Stimulated activated CD8-positive, alpha-beta memory T cell treated with anti-CD3 and anti-CD28 coated beads, Interleukin-7, amount 100 ng/mL, for 48 hours (primary cell): ENCODE results near the gene MEGF11.

Source experiments
- DNase-seq, 2 donors: peaks; one replicate each; pipeline ENCODE4 v3.0.0-alpha.2; 2020; ENCODE audit warnings: low read depth in 1 of 2; ENCODE audit errors: extremely low read depth in 1 of 2

The MEGF11 gene

DNA sequence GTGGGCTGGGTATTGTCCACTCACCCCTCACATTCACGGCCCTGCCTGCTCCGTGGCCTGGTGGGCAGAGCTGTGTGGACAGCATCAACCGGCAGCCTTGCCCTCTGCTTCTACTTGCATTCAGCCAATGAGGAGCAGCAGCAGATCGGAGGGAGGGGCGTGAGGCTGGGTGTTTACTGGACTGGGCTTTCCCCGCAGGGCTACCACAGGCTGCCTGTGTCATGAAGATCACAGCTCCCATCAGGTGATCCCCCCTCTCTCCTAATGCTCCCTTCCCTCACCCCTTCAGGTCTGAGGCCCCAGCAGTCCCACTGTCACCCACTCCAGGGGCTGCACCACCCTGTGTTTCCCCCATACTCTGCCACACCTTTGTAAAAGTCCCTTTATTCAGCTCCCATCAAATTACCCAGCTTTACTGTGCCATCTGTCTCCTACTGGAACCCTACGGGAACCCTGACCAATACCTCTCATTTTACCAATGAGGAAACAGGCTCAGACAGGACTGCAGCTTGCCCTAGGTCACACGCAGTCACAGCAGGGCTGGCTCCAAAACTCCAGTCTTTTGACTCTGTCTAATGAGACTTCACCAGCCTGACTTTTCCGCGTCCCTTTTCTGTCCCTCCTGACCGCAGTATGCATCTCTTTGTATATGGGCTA, 81.1 kb downstream of the MEGF11 start:
- no peak for DNase-seq

DNA sequence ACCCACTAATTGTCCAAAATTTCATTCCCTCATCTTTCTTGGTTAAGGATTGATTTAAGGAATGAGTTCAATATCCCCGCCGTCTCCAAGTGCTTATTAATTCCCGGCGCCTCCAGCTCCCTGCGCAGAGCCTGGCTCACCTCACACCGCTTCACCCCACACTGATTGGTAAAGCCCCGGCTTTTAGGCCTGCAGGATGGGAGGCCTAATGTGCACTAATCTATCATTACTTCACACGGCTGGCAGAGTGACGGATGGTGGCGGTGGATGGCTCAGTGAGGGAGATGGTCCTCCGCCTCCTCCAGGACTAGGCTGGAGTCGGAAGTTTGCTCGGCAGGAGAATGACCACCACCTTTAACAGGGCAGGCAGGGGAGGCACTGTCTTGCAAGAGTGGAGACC, 81.7 kb downstream of the MEGF11 start:
- no peak for DNase-seq

DNA sequence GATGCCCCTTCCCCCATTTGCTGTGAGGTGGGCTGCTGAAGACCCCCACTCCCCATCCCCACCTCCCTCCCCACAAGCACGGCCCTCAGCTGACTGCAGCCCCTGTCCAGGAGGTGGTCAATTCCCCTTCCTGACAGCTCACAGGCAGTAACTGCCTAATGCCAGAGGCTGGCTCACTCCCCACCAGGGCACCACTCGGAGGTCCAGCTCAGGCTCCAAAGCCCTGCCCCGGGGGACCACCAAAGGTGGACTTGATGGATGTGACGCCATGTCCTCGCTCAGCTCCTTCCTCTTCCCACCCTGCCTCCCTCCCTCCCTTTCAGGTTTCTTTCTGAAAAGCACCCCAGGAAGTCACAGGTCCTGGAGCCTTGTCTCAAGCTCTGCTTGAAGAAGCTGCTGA, 82.8 kb downstream of the MEGF11 start:
- no peak for DNase-seq

GRCh38 chr15:66170042-66170441, 83.5 kb downstream of the MEGF11 start:
- no peak for DNase-seq

DNA sequence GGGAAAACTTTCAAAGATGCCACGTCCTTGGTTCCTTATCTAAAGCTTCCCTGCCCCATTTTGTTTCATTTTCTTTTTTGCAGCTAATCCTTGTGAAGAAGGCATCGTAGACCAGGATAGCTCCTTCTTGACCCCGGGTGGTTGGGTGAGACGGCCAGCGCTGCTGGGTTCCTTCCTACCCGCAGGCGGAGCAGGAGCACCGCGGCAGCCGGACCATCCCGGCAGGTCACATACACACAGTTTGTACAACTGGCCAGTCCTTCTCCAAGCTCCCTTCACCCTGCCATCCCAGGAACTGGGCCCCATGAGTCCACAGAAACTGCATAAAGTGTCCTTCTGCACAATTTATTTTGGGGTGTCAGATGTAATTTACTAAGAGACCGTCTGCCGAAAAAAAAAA, 83.9 kb downstream of the MEGF11 start:
- no peak for DNase-seq

DNA sequence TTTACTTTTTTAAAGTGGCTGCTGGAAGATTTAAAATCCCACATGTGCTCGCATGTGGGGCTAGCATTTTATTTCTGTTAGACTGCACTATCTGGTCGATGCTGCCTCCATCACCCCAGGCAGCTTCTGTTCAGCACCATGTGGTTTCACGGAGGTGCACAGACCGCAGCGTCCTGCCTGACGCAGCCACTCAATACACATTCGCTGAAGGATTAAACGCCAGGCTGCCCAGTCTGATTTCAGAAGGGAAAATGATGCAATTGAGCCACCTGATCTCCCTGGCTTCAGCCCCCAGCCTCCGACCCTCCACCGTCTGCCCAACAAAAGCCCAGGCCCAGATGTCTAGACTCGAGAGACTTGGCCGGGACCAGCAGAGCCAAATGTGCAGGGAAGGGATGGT, 84.5 kb downstream of the MEGF11 start:
- no peak for DNase-seq

DNA sequence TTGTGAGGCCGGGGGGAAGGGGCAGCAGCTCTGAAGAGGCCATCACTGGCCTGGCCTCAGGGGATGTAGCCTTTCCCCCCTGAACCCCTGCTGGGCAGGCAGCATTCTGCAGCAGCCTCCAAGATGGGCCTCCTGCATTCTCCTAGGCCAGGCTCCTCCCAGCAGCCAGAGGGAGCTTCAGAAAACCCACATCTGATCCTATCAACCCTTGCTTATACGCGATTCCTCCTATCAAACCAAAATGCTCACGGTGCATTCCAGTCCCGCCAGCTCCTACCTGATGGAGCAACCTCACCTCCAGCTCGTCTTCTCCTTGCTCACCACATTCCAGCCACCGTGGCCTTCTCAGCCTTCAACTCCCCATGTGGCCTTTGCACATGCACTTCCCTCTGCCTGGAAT, 85.7 kb downstream of the MEGF11 start:
- no peak for DNase-seq

- DNase-seq = no peak
Observed at GRCh38 chr15:66165856-66166255, 87.7 kb downstream of the MEGF11 start.

- DNase-seq = no peak
Observed at GRCh38 chr15:66164788-66165187, 88.8 kb downstream of the MEGF11 start.

- DNase-seq = no peak
Observed at GRCh38 chr15:66163553-66163952, 90.0 kb downstream of the MEGF11 start.

DNA sequence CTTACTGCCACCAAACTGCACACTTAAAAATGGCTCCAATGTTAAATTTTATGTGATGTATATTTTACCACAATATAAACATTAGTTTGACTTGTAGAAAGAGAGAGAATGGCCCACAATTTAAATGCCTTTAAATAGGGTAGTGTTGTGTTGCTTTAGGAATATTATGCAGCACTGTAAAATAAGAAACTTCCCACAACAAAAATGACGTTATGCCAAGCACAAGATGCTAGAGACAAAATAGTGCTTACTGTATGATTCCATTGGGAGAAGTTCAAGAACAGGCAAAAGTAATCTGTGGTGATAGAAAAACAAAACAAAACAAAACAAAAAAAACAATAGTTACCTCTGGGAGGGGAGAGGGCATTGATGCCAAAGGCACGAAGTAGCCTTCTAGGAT, 91.3 kb downstream of the MEGF11 start:
- DNase-seq = no peak

DNA sequence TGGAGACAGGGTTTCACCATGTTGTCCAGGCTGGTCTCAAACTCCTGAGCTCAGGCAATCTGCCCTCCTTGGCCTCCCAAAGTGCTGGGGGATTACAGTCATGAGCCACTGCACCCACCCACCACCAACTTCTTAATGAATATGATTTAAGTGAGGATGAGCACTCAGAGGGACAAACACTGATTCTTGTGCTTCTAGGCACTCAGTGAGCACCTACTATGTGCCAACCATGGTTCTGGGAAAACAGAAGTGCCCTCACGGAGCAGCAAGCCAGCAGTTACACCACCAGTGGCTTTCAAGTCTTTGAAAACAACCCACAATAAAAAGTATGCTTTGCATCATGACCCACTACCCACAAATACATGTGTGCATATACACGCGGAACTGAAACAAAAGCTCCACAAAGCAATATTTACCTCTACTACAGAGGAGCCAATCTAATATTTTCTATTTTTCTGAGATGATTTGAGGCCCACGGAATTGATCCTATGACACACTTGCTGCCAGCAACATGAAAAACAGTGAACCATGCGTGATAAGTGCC, 91.9 kb downstream of the MEGF11 start:
- no peak for DNase-seq

DNA sequence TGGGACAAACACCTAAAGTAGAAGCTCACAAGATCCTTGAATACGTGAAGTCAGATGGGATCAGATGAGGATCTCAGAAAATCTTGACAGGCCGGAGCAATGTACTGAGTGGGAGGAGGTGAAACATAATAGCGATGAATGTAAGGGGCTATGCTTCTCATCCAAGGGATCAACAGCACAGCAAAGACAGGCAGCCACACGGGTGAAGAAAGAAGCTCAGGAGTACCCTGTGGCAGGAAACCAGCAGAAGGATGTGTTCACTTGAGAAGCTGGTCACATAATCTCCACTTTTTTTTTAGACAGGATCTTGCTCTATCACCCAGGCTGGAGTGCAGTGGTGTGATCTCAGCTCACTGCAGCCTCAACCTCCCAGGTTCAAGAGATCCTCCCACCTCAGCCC, 92.4 kb downstream of the MEGF11 start:
- DNase-seq = no peak

GRCh38 chr15:66157507-66157906, 96.0 kb downstream of the MEGF11 start:
- no peak for DNase-seq

GRCh38 chr15:66156310-66156975, 97.1 kb downstream of the MEGF11 start:
- DNase-seq = no peak

- DNase-seq = no peak
Observed at GRCh38 chr15:66155065-66155464, 98.5 kb downstream of the MEGF11 start.

- DNase-seq = no peak
Observed at GRCh38 chr15:66154581-66154980, 99.0 kb downstream of the MEGF11 start.

DNA sequence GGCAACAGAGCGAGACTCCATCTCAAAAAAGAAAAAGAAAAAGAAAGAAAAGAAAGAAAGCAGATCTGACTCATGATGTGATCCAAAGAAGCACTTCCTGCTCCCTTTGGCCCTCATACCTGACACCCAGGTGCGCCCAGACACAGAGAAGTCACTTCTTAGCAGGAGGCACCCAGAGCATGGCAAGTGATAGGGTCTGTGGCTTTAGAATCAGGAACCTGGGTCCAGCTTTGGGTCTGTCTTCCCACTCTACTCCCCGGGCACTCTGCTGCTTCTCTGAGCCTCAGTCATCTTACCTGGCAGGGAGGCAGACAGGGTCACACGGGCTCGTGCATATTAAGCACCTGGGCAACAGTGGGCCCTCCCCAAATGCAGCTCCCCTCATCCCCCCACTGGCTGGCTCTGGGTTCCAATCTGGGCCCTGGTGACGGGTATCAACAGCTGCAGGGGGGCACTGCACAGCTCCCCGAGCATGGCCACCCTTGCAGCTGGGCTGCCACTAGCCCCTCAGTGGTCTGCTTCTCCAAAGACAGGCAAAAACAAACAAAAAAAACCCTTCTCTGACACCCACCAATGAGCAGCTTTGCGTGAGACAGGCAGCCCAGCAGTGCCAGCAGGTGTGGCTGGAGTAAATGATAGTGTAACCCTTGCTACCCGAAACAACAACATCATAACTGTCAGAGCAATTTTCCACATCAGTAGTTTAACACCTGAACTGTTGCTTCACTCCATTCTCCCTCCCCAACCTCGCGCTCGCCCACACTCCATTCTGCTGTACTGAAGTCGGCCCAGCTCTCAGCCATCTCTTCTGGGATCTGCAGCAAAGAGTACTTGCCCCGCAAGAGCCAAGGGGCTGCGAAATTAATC, 99.8 kb downstream of the MEGF11 start:
- DNase-seq = no peak

DNA sequence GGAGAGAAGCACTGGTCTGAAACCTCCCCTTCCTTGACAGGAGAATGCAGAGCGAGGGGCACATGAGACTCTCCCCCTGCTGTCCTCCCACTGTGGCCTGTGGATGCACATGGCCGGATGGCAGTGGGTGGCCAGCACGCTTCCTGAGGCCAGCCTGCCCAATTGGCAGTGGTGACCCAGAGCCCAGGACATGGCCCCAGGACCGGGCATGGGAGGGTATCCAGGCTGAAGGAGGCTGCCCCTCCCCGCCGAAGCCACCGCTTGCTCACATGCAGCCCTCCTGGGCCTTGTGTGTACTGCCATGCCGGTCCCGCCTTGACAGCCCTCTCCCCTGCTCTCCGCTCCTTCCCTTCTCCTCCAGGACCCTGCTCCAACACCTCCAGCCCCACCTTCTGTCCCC, 100.9 kb downstream of the MEGF11 start:
- no peak for DNase-seq

GRCh38 chr15:66151809-66152208, 101.7 kb downstream of the MEGF11 start:
- no peak for DNase-seq

DNA sequence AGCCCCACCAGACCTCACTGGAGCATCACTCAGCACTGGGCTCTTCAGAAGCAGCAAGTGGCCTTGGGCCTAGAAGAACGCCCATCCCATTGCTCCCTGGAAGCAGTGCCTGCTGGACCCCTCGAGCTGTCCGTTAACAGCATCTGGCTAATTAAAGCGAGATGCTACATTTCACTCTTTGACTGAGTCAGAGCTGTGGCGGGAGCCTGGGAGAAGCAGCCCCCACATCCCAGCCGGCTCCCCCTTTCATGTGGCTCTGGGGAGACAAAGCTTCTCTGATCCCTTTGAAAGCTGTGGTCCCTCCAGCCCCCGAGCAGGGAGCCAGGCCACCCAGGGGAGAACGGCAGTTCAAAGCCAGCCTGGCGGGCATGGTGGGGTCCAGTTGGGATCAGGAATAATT, 103.7 kb downstream of the MEGF11 start:
- DNase-seq = no peak

DNA sequence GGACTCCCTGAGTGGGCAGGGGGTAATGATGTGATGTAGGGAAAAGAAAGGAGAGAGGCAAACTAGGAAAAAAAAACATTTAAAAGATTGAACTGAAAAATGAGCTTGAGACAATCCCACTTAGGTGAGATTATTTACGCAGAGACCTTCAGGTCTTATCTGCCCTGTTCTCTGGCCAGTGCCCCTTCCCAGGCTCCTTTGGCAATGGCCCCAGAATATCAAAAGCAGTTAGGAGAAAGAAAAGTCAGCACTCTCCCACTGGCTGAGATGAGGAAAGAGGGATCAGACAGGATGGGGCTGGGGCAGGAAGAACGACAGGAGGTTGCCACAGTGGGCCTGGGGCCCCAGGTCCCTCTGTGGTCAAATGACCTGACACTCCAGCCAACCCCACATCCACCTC, 105.4 kb downstream of the MEGF11 start:
- no peak for DNase-seq
